ENCODE measurements around the gene ROBO3.

The ROBO3 gene

GRCh38 chr11:124920870-124921609, 55.8 kb downstream of the ROBO3 start:
- TF ChIP-seq CTCF (IDR thresholded peaks at IDR 0.05) = no peak
- peaks cover 0 to 11% (median 7%) of the 10 kb centered on the region in 4 donors for H3K4me1 ChIP-seq
- H3K27me3 ChIP-seq = peaks cover 0 to 25% of the 10 kb centered on the region in 2 donors
- no peaks in the 10 kb centered on the region for H3K9me3 ChIP-seq
- intact Hi-C loops (cut with DNase I; ENCODE audit: low total_unique reads) = no loop called here
- H3K27ac ChIP-seq = no peak overlapping the region
- peak overlapping the region; percentile 42 to 56 for H3K4me3 ChIP-seq
- no peaks in the 10 kb centered on the region for H3K36me3 ChIP-seq
- peak; percentile 71 to 78 for DNase-seq

- Histone ChIP-seq H3K27me3 (peaks cover 0 to 20% of the 10 kb centered on the region in 2 donors), H3K4me1 (peaks cover 0 to 11% (median 7%) of the 10 kb centered on the region in 4 donors), H3K36me3 (no peaks in the 10 kb centered on the region), H3K9me3 (no peaks in the 10 kb centered on the region), H3K27ac (no peak overlapping the region), H3K4me3 (no peak overlapping the region)
- no peak for TF ChIP-seq CTCF (IDR thresholded peaks at IDR 0.05)
- no peak for DNase-seq
- intact Hi-C loops (cut with DNase I; ENCODE audit: low total_unique reads) = no loop called here
These were observed 57.6 kb downstream of the ROBO3 start for GRCh38 chr11:124922831-124923230.

GRCh38 chr11:124923296-124923695, 58.1 kb downstream of the ROBO3 start:
- Histone ChIP-seq H3K36me3 (no peaks in the 10 kb centered on the region), H3K27ac (no peak overlapping the region), H3K4me3 (no peak overlapping the region), H3K27me3 (peaks cover 0 to 20% of the 10 kb centered on the region in 2 donors), H3K4me1 (peaks cover 0 to 11% (median 7%) of the 10 kb centered on the region in 4 donors), H3K9me3 (no peaks in the 10 kb centered on the region)
- intact Hi-C loops (cut with DNase I; ENCODE audit: low total_unique reads) = no loop called here
- DNase-seq = no peak
- TF ChIP-seq CTCF (IDR thresholded peaks at IDR 0.05) = no peak

GRCh38 chr11:124928942-124929665, 63.9 kb downstream of the ROBO3 start:
- DNase-seq = peak in 1 of 2 donors; percentile 34
- no peak for TF ChIP-seq CTCF (IDR thresholded peaks at IDR 0.05)

GRCh38 chr11:124930799-124931198, 65.6 kb downstream of the ROBO3 start:
- H3K27ac ChIP-seq = no peak overlapping the region
- H3K4me1 ChIP-seq = no peaks in the 10 kb centered on the region
- intact Hi-C loops (cut with DNase I; ENCODE audit: low total_unique reads) = no loop called here
- no peak for DNase-seq
- no peak for TF ChIP-seq CTCF (IDR thresholded peaks at IDR 0.05)
- H3K36me3 ChIP-seq = no peaks in the 10 kb centered on the region
- peaks cover 0 to 11% of the 10 kb centered on the region in 2 donors for H3K27me3 ChIP-seq
- no peaks in the 10 kb centered on the region for H3K9me3 ChIP-seq
- no peak overlapping the region for H3K4me3 ChIP-seq

More at GRCh38 chr11:124928942-124929665, 63.9 kb downstream of the ROBO3 start:
- Histone ChIP-seq H3K27ac (no peak overlapping the region), H3K9me3 (no peaks in the 10 kb centered on the region), H3K4me3 (no peak overlapping the region), H3K27me3 (peaks cover 0 to 3% of the 10 kb centered on the region in 2 donors), H3K36me3 (no peaks in the 10 kb centered on the region), H3K4me1 (no peaks in the 10 kb centered on the region)
- intact Hi-C loops (cut with DNase I; ENCODE audit: low total_unique reads) = no loop called here

All from tibial artery (tissue), 4 donors.